Nephron progenitor cell (in vitro differentiated cells): ENCODE results near the gene LIMS2.

ENCODE experiments used
- DNase-seq: peaks from one replicate; pipeline ENCODE4 v3.0.0; 2021
- H3K27ac Mint-ChIP-seq: 2 replicates; pipeline ENCODE4 v1.8.0; 2021; ENCODE audit warnings: mild to moderate bottlenecking, moderate library complexity, mixed read lengths
- H3K27me3 Mint-ChIP-seq: 2 replicates; pipeline ENCODE4 v1.8.0; 2021; ENCODE audit warnings: mild to moderate bottlenecking, low read depth, mixed read lengths; ENCODE audit not compliant: poor library complexity
- H3K36me3 Mint-ChIP-seq: 2 replicates; pipeline ENCODE4 v1.8.0; 2021; ENCODE audit warnings: low read depth, mixed read lengths
- H3K4me1 Mint-ChIP-seq: 2 replicates; pipeline ENCODE4 v1.8.0; 2021; ENCODE audit warnings: mixed read lengths
- H3K4me3 Mint-ChIP-seq: 2 replicates; pipeline ENCODE4 v1.8.0; 2021; ENCODE audit warnings: mild to moderate bottlenecking, moderate library complexity, mixed read lengths
- H3K9me3 Mint-ChIP-seq: 2 replicates; pipeline ENCODE4 v1.8.0; 2021; ENCODE audit warnings: mild to moderate bottlenecking, moderate library complexity, mixed read lengths
- CTCF ChIP-seq: fragments of 200-600 bp; sonication (generic); IDR thresholded peaks from 2 replicates; pipeline ENCODE4 v1.5.0; 2021; ENCODE audit warnings: antibody characterized with exemption

The LIMS2 gene

GRCh38 chr2:127645026-127645394 lies 30.3 kb downstream of the LIMS2 start:
- no peak overlapping the region for H3K27ac Mint-ChIP-seq
- no peaks in the 10 kb centered on the region for H3K9me3 Mint-ChIP-seq
- no peak overlapping the region for H3K4me3 Mint-ChIP-seq
- no peak for DNase-seq
- no peaks in the 10 kb centered on the region for H3K27me3 Mint-ChIP-seq
- no peaks in the 10 kb centered on the region for H3K36me3 Mint-ChIP-seq
- no peak for TF ChIP-seq CTCF
- peaks cover 41% of the 10 kb centered on the region for H3K4me1 Mint-ChIP-seq

GRCh38 chr2:127644066-127645025 lies 31.0 kb downstream of the LIMS2 start:
- H3K27me3 Mint-ChIP-seq: peaks cover under 1% of the 10 kb centered on the region
- DNase-seq: no peak
- no peak for TF ChIP-seq CTCF
- H3K9me3 Mint-ChIP-seq: no peaks in the 10 kb centered on the region
- H3K4me1 Mint-ChIP-seq: peaks cover 35% of the 10 kb centered on the region
- H3K27ac Mint-ChIP-seq: no peak overlapping the region
- H3K4me3 Mint-ChIP-seq: no peak overlapping the region
- H3K36me3 Mint-ChIP-seq: no peaks in the 10 kb centered on the region

- no peak for TF ChIP-seq CTCF
- H3K27me3 Mint-ChIP-seq: peaks cover 7% of the 10 kb centered on the region
- H3K4me3 Mint-ChIP-seq: no peak overlapping the region
- H3K27ac Mint-ChIP-seq: no peak overlapping the region
- no peaks in the 10 kb centered on the region for H3K9me3 Mint-ChIP-seq
- no peaks in the 10 kb centered on the region for H3K36me3 Mint-ChIP-seq
- DNase-seq: no peak
- peaks cover 35% of the 10 kb centered on the region for H3K4me1 Mint-ChIP-seq
Observed at GRCh38 chr2:127643439-127644065, 31.8 kb downstream of the LIMS2 start.

- no peak for TF ChIP-seq CTCF
- Mint-ChIP-seq H3K27me3 (peaks cover 7% of the 10 kb centered on the region), H3K36me3 (no peaks in the 10 kb centered on the region), H3K4me3 (no peak overlapping the region), H3K27ac (no peak overlapping the region), H3K4me1 (peaks cover 37% of the 10 kb centered on the region), H3K9me3 (no peaks in the 10 kb centered on the region)
- DNase-seq: no peak
Observed at GRCh38 chr2:127642706-127643438, 32.5 kb downstream of the LIMS2 start.

- no peak for DNase-seq
- TF ChIP-seq CTCF: no peak
- peaks cover 7% of the 10 kb centered on the region for H3K27me3 Mint-ChIP-seq
- no peak overlapping the region for H3K4me3 Mint-ChIP-seq
- peaks cover 31% of the 10 kb centered on the region for H3K4me1 Mint-ChIP-seq
- H3K9me3 Mint-ChIP-seq: no peaks in the 10 kb centered on the region
- no peak overlapping the region for H3K27ac Mint-ChIP-seq
- no peaks in the 10 kb centered on the region for H3K36me3 Mint-ChIP-seq
Observed at GRCh38 chr2:127641846-127642507, 33.4 kb downstream of the LIMS2 start.
